ENCODE measurements around the gene TRIM65. TPM values are rescaled to one million over a fixed set of nuclear protein-coding genes. Genes with fewer than 3 reads are reported as not detected.

The TRIM65 gene
- total and polyA plus RNA-seq, 2 of the 13 experiments (the other 11 are each of a cell fraction or from before 2014, with no cell fraction given), result 10.3 to 22.4 TPM

DNA sequence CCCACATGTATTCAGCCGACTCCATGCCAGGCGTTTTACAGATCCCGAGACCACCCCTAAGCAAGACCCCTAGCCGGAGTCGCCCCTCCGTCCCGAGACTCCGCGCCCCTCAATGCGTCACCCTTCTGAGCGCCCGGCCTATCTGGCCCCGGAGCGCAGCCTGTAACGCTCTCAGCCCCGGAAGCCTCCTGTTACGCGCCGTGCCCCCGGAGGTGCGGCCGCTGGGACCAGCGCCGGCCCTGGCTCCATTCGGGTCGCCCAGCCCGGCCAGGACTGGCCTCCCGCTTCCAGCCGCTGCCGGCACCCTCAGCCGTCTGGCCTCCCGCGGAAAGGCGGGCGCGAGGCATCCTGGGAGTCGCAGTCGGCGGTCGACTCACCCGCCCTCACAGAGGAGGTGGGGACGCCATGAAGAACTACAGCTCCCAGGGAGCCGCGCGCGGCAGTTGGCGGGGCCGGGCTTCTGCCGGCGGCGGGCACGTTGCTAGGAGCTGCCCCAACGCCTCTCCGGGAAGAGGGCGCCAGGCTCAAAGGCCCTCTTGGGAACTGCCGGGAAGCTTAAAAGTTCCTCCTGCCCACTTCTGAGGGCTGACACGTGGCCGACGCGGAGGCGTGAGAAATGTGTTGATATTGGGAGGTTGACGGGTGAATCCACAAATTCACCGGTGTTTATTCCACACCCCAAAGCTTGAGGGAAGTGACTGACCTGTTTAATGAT, 44.1 kb upstream of the TRIM65 start, which contains the start of gene FBF1 (continued):
- TF ChIP-seq NFYB (CRISPR knock-in tag; IDR thresholded peaks at IDR 0.05), result peak; percentile 53; the same call in 1 of the 2 replicates
- TF ChIP-seq NKX3-1 (CRISPR knock-in tag; IDR thresholded peaks at IDR 0.05), result 0 out of 2 replicates have a peak, but pooled peaks have one; percentile 47
- TF ChIP-seq, protein P1, sequence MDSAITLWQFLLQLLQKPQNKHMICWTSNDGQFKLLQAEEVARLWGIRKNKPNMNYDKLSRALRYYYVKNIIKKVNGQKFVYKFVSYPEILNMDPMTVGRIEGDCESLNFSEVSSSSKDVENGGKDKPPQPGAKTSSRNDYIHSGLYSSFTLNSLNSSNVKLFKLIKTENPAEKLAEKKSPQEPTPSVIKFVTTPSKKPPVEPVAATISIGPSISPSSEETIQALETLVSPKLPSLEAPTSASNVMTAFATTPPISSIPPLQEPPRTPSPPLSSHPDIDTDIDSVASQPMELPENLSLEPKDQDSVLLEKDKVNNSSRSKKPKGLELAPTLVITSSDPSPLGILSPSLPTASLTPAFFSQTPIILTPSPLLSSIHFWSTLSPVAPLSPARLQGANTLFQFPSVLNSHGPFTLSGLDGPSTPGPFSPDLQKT (CRISPR knock-in tag; IDR thresholded peaks at IDR 0.05; ENCODE audit: borderline replicate concordance), result no peak; the same call in 1 of the 2 replicates
- peak; percentile 19; the same call in 1 of the 2 replicates for TF ChIP-seq SP2 (CRISPR knock-in tag; IDR thresholded peaks at IDR 0.05)
- TF ChIP-seq ZFY (CRISPR knock-in tag; IDR thresholded peaks at IDR 0.05), result peak; percentile 95
- TF ChIP-seq ZNF557 (CRISPR knock-in tag; IDR thresholded peaks at IDR 0.05), result no peak
- TF ChIP-seq, protein P2, sequence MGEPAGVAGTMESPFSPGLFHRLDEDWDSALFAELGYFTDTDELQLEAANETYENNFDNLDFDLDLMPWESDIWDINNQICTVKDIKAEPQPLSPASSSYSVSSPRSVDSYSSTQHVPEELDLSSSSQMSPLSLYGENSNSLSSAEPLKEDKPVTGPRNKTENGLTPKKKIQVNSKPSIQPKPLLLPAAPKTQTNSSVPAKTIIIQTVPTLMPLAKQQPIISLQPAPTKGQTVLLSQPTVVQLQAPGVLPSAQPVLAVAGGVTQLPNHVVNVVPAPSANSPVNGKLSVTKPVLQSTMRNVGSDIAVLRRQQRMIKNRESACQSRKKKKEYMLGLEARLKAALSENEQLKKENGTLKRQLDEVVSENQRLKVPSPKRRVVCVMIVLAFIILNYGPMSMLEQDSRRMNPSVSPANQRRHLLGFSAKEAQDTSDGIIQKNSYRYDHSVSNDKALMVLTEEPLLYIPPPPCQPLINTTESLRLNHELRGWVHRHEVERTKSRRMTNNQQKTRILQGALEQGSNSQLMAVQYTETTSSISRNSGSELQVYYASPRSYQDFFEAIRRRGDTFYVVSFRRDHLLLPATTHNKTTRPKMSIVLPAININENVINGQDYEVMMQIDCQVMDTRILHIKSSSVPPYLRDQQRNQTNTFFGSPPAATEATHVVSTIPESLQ (CRISPR knock-in tag; conservative IDR thresholded peaks at IDR 0.05), result 0 out of 2 replicates have a peak, but pooled peaks have one; percentile 37
- TF ChIP-seq, protein P3, sequence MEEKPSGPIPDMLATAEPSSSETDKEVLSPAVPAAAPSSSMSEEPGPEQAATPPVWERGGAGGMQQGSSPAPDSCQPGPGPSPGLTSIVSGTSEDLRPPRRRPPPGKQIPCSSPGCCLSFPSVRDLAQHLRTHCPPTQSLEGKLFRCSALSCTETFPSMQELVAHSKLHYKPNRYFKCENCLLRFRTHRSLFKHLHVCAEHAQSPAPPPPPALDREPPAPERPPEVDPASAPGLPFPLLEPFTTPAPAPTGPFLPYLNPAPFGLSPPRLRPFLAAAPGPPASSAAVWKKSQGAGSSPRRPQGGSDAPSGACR (CRISPR knock-in tag; IDR thresholded peaks at IDR 0.05), result peak; percentile 55; the same call in 1 of the 2 replicates
- TF ChIP-seq ZNF629 (CRISPR knock-in tag; conservative IDR thresholded peaks at IDR 0.05), result no peak
- TF ChIP-seq FLYWCH1 (CRISPR knock-in tag; IDR thresholded peaks at IDR 0.05), result no peak
- no peak for TF ChIP-seq NR2F1 (CRISPR knock-in tag; IDR thresholded peaks at IDR 0.05)
- TF ChIP-seq ZNF513 (CRISPR knock-in tag; conservative IDR thresholded peaks at IDR 0.05), result no peak
- TF ChIP-seq KLF12 (CRISPR knock-in tag; IDR thresholded peaks at IDR 0.05; ENCODE audit: borderline replicate concordance), result no peak
- TF ChIP-seq ZNF780A (CRISPR knock-in tag; IDR thresholded peaks at IDR 0.05), result no peak
- no peak for TF ChIP-seq SRSF9 (IDR thresholded peaks at IDR 0.05; ENCODE audit: borderline replicate concordance, insufficient read depth, low read depth, low read length, poor library complexity, severe bottlenecking)
- no peak for TF ChIP-seq ZNF550 (CRISPR knock-in tag; IDR thresholded peaks at IDR 0.05; ENCODE audit: borderline replicate concordance)
- no peak for TF ChIP-seq RNF219 (CRISPR knock-in tag; IDR thresholded peaks at IDR 0.05)
- TF ChIP-seq ZEB1 (IDR thresholded peaks at IDR 0.05; ENCODE audit: insufficient replicate concordance, low read depth), result no peak
- TF ChIP-seq HDAC2 (CRISPR knock-in tag; IDR thresholded peaks at IDR 0.05), result peak; percentile 82; the same call in 1 of the 2 replicates
- peak; percentile 95 for TF ChIP-seq RBM39 (IDR thresholded peaks at IDR 0.05; ENCODE audit: low read depth, low read length, poor library complexity, severe bottlenecking)

Measured in HepG2 (cell line).